Left lung (tissue), 10 donors: ENCODE measurements around the gene TRAPPC4. TPM values are rescaled to one million over a fixed set of nuclear protein-coding genes. Genes with fewer than 3 reads are reported as not detected.

Experiments
- ATAC-seq: fragments of 200-7000 bp; cut with Tn5 transposase; one replicate; pipeline ENCODE4 v1.9.1; 2020; ENCODE audit warnings: moderate library complexity
- DNase-seq, 4 donors: peaks; one replicate each; pipeline ENCODE4 v3.0.0-alpha.2; 2013 to 2020
- H3K27ac ChIP-seq, 2 donors: fragments of 200-600 bp; sonication (generic) in 1 of 2; one replicate each; pipeline versions ENCODE4 v1.5.0 to v1.8.0; 2020 to 2021
- H3K27me3 ChIP-seq, 2 donors: fragments of 200-600 bp; sonication (generic) in 1 of 2; one replicate each; pipeline versions ENCODE4 v1.5.0 to v1.8.0; 2020 to 2021
- H3K36me3 ChIP-seq, 2 donors: fragments of 200-600 bp; sonication (generic) in 1 of 2; one replicate each; pipeline versions ENCODE4 v1.5.0 to v1.8.0; 2020 to 2021
- H3K4me1 ChIP-seq, 2 donors: fragments of 200-600 bp; one replicate each; pipeline ENCODE4 v1.8.0; 2021
- H3K4me3 ChIP-seq, 2 donors: fragments of 200-600 bp; sonication (generic) in 1 of 2; one replicate each; pipeline versions ENCODE4 v1.5.0 to v1.8.0; 2020 to 2021; ENCODE audit warnings: mild to moderate bottlenecking in 1 of 2
- H3K9me3 ChIP-seq, 2 donors: fragments of 200-600 bp; sonication (generic) in 1 of 2; one replicate each; pipeline versions ENCODE4 v1.5.0 to v1.8.0; 2020 to 2021
- intact Hi-C, 2 donors: fragments of 100-400 bp; cut with DNase I; formaldehyde crosslinking; loops; one replicate each; pipeline versions ENCODE4 v1.11.2 to v1.14.2; 2022
- microRNA-seq, 2 donors: library from miRNA; unstranded; fragments of <30 nt; microRNA quantifications; one replicate each; pipeline ENCODE4, GENCODE V29; 2019
- polyA plus RNA-seq, 6 donors: library from polyadenylated mRNA; unstranded; fragments of 120-200 nt; gene quantifications; one replicate each; pipeline ENCODE4 v1.2.1, GENCODE V29; 2013; ENCODE audit not compliant: insufficient read length in 6 of 6
- total RNA-seq, 2 donors: library from RNA; stranded (reverse); fragmentation: NEBNext Ultra II Directional; extraction: Animal tissue kit (Norgen Biotek cat#: 25700); gene quantifications; one replicate each; pipeline ENCODE4 v1.2.1, GENCODE V29; 2021
- TF ChIP-seq, protein P1 (sequence below), 2 donors: fragments of 200-600 bp; sonication (generic) in 1 of 2; IDR thresholded peaks; one replicate each; pipeline versions ENCODE4 v1.5.0 to v1.8.0; 2021; ENCODE audit warnings: antibody characterized with exemption in 2 of 2
- donor health status: DM: no; HTN: yes; CAD: no.
- donor health status: DM: no; HTN: no; CAD: no.

TRAPPC4 gene
- total and polyA plus RNA-seq, 8 donors = 57.1 to 92.7 (median 76.1) TPM

GRCh38 chr11:119061256-119061655, 42.7 kb downstream of the TRAPPC4 start:
- intact Hi-C loops = no loop called here
- no peak overlapping the region for H3K4me3 ChIP-seq
- DNase-seq = no peak

DNA sequence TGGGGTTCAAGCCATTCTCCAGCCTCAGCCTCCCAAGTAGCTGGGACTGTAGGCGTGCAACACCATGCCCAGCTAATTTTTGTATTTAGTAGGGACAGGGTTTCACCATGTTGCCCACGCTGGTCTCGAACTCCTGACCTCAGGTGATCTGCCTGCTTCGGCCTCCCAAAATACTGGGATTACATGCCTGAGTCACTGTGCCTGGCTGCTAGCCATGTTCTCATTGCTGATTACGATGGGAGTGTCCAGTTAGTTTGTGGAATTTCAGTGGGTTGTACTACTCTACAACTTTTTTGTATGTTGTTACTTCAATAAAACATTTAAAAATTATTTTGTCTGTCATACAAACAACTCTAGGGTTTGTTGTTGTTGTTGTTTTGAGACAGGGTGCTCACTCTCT, 44.2 kb downstream of the TRAPPC4 start:
- no peak overlapping the region for H3K27ac ChIP-seq
- H3K4me3 ChIP-seq = no peak overlapping the region
- H3K36me3 ChIP-seq = no peaks in the 10 kb centered on the region
- peaks cover 10 to 28% of the 10 kb centered on the region in 2 donors for H3K4me1 ChIP-seq
- TF ChIP-seq, protein P1, sequence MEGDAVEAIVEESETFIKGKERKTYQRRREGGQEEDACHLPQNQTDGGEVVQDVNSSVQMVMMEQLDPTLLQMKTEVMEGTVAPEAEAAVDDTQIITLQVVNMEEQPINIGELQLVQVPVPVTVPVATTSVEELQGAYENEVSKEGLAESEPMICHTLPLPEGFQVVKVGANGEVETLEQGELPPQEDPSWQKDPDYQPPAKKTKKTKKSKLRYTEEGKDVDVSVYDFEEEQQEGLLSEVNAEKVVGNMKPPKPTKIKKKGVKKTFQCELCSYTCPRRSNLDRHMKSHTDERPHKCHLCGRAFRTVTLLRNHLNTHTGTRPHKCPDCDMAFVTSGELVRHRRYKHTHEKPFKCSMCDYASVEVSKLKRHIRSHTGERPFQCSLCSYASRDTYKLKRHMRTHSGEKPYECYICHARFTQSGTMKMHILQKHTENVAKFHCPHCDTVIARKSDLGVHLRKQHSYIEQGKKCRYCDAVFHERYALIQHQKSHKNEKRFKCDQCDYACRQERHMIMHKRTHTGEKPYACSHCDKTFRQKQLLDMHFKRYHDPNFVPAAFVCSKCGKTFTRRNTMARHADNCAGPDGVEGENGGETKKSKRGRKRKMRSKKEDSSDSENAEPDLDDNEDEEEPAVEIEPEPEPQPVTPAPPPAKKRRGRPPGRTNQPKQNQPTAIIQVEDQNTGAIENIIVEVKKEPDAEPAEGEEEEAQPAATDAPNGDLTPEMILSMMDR (IDR thresholded peaks at IDR 0.05) = no peak
- ATAC-seq (no peak), DNase-seq (no peak)
- H3K27me3 ChIP-seq = no peaks in the 10 kb centered on the region
- intact Hi-C loops = no loop called here
- no peaks in the 10 kb centered on the region for H3K9me3 ChIP-seq

More at GRCh38 chr11:119061256-119061655, 42.7 kb downstream of the TRAPPC4 start:
- no peak overlapping the region for H3K27ac ChIP-seq
- no peak for ATAC-seq
- TF ChIP-seq, protein P1 (IDR thresholded peaks at IDR 0.05) = no peak
- H3K27me3 ChIP-seq = no peaks in the 10 kb centered on the region
- H3K9me3 ChIP-seq = no peaks in the 10 kb centered on the region
- H3K36me3 ChIP-seq = no peaks in the 10 kb centered on the region
- peaks cover 14 to 24% of the 10 kb centered on the region in 2 donors for H3K4me1 ChIP-seq

- no peaks in the 10 kb centered on the region for H3K9me3 ChIP-seq
- H3K27ac ChIP-seq = no peak overlapping the region
- no peak overlapping the region for H3K4me3 ChIP-seq
- ATAC-seq (no peak), DNase-seq (no peak)
- peaks cover 0 to 8% of the 10 kb centered on the region in 2 donors for H3K36me3 ChIP-seq
- no peaks in the 10 kb centered on the region for H3K27me3 ChIP-seq
- intact Hi-C loops = no loop called here
- TF ChIP-seq, protein P1 (IDR thresholded peaks at IDR 0.05) = peak in 1 of 2 donors; percentile 11
- peaks cover 9 to 35% of the 10 kb centered on the region in 2 donors for H3K4me1 ChIP-seq
Measured at GRCh38 chr11:119065369-119065768, 46.8 kb downstream of the TRAPPC4 start.

DNA sequence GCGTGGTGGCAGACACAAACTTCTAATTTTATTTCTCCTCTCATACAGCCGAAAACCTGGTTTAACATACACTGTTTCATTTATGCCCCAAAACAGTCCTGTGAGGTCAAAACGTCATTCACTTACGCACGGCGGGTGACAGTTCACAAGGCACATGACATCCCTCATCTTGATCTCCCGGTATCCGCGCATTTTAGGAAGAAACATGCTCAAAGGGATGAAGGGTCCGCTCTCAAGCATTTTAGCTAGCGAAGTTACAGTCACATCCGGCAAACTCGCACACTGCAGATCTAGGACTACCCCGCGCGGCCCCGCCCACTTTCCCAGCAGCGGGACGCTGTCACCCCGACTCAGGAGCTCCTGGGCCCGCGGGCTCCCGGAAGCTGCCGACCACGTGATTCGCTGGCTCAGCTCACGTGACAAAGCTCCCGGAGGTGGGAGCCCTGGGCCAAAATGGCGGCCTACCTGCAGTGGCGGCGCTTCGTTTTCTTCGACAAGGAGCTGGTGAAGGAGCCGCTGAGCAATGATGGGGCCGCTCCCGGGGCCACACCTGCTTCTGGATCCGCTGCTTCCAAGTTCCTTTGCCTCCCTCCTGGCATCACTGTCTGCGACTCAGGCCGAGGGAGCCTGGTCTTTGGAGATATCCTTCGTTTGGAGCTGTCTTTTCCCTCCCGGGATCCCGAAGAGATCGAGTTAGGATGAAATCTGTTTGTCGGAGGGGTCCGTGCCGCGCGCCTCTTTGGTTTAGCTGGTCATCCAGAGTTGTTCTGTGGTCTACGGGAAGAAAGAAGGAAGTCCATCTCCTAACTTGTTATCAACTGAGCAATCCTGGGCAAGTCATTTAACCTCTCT, 49.0 kb downstream of the TRAPPC4 start, which contains the start of gene VPS11:
VPS11 (plus strand) TSS at position 448 of the 852 bp plus-strand sequence; CDS start at position 454, 6 bp downstream.
- Histone ChIP-seq H3K9me3 (no peaks in the 10 kb centered on the region), H3K27ac (peak within 1 kb of the TSS; percentile 85 to 91), H3K27me3 (no peaks in the 10 kb centered on the region), H3K4me1 (peaks cover 7 to 35% of the 10 kb centered on the region in 2 donors), H3K4me3 (peak within 1 kb of the TSS; percentile 66 to 71), H3K36me3 (peaks cover 0 to 30% of the 10 kb centered on the region in 2 donors)
- TF ChIP-seq, protein P1 (IDR thresholded peaks at IDR 0.05) = no peak
- peak; percentile 94 to 100 (median 98) for DNase-seq
- peak; percentile 99 for ATAC-seq
- intact Hi-C loops = no loop called here

Small RNA genes within 50 kb of the gene (microRNA-seq; reads per million reads assigned to microRNA genes)
- 0 reads per million in 2 donors for gene MIR3656

Other genes with a start within 250 kb of the TRAPPC4 start
- 100 to 1,000 TPM; 105 to 117 TPM for gene DDX6, start 227.6 kb upstream of the TRAPPC4 start, total RNA-seq
- gene DDX6, start 227.6 kb upstream of the TRAPPC4 start, polyA plus RNA-seq = 100 to 1,000 TPM; 121 to 143 (median 138) TPM
- gene CXCR5, start 134.9 kb upstream of the TRAPPC4 start, total RNA-seq = under 1 TPM in 1 of 2 donors, not detected in 1; 0.10 TPM
- not detected for gene CXCR5, start 134.9 kb upstream of the TRAPPC4 start, polyA plus RNA-seq
- gene BCL9L, start 92.8 kb upstream of the TRAPPC4 start, total RNA-seq = 10 to 100 TPM; 79.4 to 88.9 TPM
- gene BCL9L, start 92.8 kb upstream of the TRAPPC4 start, polyA plus RNA-seq = 10 to 100 TPM; 33.2 to 63.0 (median 49.9) TPM
- gene UPK2, start 62.5 kb upstream of the TRAPPC4 start, total RNA-seq = not detected
- 1 to 10 TPM; 2.2 to 4.3 (median 3.5) TPM for gene UPK2, start 62.5 kb upstream of the TRAPPC4 start, polyA plus RNA-seq
- gene FOXR1, start 47.0 kb upstream of the TRAPPC4 start, total RNA-seq = not detected
- not detected for gene FOXR1, start 47.0 kb upstream of the TRAPPC4 start, polyA plus RNA-seq
- 10 to 100 TPM; 34.5 to 53.0 TPM for gene CENATAC, start 20.6 kb upstream of the TRAPPC4 start, total RNA-seq
- 10 to 100 TPM; 35.6 to 51.5 (median 41.5) TPM for gene CENATAC, start 20.6 kb upstream of the TRAPPC4 start, polyA plus RNA-seq
- gene RPS25, start 423 bp upstream of the TRAPPC4 start, total RNA-seq = 100 to 1,000 TPM; 786 to 872 TPM
- gene RPS25, start 423 bp upstream of the TRAPPC4 start, polyA plus RNA-seq = 1,000 to 10,000 TPM; 1,385 to 1,738 (median 1,562) TPM
- 10 to 100 TPM; 17.8 to 19.8 TPM for gene SLC37A4, start 12.1 kb downstream of the TRAPPC4 start, total RNA-seq
- 10 to 100 TPM; 23.1 to 28.8 (median 27.0) TPM for gene SLC37A4, start 12.1 kb downstream of the TRAPPC4 start, polyA plus RNA-seq
- 100 to 1,000 TPM; 147 to 272 TPM for gene HYOU1, start 38.4 kb downstream of the TRAPPC4 start, total RNA-seq
- 10 to 100 TPM; 66.2 to 93.7 (median 77.4) TPM for gene HYOU1, start 38.4 kb downstream of the TRAPPC4 start, polyA plus RNA-seq
- gene VPS11, start 49.1 kb downstream of the TRAPPC4 start, total RNA-seq = 10 to 100 TPM; 30.5 to 35.0 TPM
- 10 to 100 TPM; 50.5 to 61.2 (median 57.0) TPM for gene VPS11, start 49.1 kb downstream of the TRAPPC4 start, polyA plus RNA-seq
- gene HMBS, start 66.1 kb downstream of the TRAPPC4 start, total RNA-seq = 10 to 100 TPM; 16.5 to 32.0 TPM
- 10 to 100 TPM; 21.9 to 30.7 (median 24.1) TPM for gene HMBS, start 66.1 kb downstream of the TRAPPC4 start, polyA plus RNA-seq
- 10 to 100 TPM; 50.3 to 56.2 TPM for gene DPAGT1, start 83.1 kb downstream of the TRAPPC4 start, total RNA-seq
- gene DPAGT1, start 83.1 kb downstream of the TRAPPC4 start, polyA plus RNA-seq = 10 to 100 TPM; 42.7 to 54.7 (median 47.8) TPM
- gene C2CD2L, start 88.6 kb downstream of the TRAPPC4 start, total RNA-seq = 10 to 100 TPM; 16.6 to 18.6 TPM
- 1 to 10 TPM; 7.3 to 9.3 (median 8.0) TPM for gene C2CD2L, start 88.6 kb downstream of the TRAPPC4 start, polyA plus RNA-seq
- 10 to 100 TPM; 21.6 to 22.2 TPM for gene HINFP, start 102.8 kb downstream of the TRAPPC4 start, total RNA-seq
- 10 to 100 TPM; 31.9 to 41.7 (median 39.2) TPM for gene HINFP, start 102.8 kb downstream of the TRAPPC4 start, polyA plus RNA-seq
- gene ABCG4, start 130.3 kb downstream of the TRAPPC4 start, total RNA-seq = under 1 TPM; 0.26 to 0.64 TPM
- gene ABCG4, start 130.3 kb downstream of the TRAPPC4 start, polyA plus RNA-seq = 1 to 10 TPM; 1.1 to 1.5 (median 1.3) TPM
- gene NLRX1, start 150.0 kb downstream of the TRAPPC4 start, total RNA-seq = 10 to 100 TPM; 15.0 to 15.7 TPM
- 10 to 100 TPM in 5 of 6 donors, 1 to 10 TPM in 1; 9.9 to 12.5 (median 11.8) TPM for gene NLRX1, start 150.0 kb downstream of the TRAPPC4 start, polyA plus RNA-seq
- not detected for gene NHERF4, start 166.7 kb downstream of the TRAPPC4 start, total RNA-seq
- gene NHERF4, start 166.7 kb downstream of the TRAPPC4 start, polyA plus RNA-seq = 1 to 10 TPM in 3 of 6 donors, under 1 TPM in 3; 0.77 to 1.3 (median 1.1) TPM
- 10 to 100 TPM; 22.0 to 36.6 TPM for gene CBL, start 187.6 kb downstream of the TRAPPC4 start, total RNA-seq
- 10 to 100 TPM; 18.9 to 24.5 (median 21.6) TPM for gene CBL, start 187.6 kb downstream of the TRAPPC4 start, polyA plus RNA-seq